22Rv1 (cell line): ENCODE data around the gene UTS2R.

Experiments used
- CTCF ChIP-seq: fragments of 450-650 bp; IDR thresholded peaks from 2 replicates; pipeline ENCODE4 v1.5.1; 2017; ENCODE audit warnings: mild to moderate bottlenecking
- ZFX ChIP-seq: fragments of 450-650 bp; IDR thresholded peaks from 2 replicates; pipeline ENCODE4 v1.6.1; 2017; ENCODE audit warnings: antibody characterized with exemption, borderline replicate concordance

GRCh38 chr17:82342361-82343079 lies 29.0 kb upstream of the UTS2R start:
- TF ChIP-seq CTCF (no peak), ZFX (no peak)
